Measurements from ENCODE around the gene DDOST.

Gene DDOST

DNA sequence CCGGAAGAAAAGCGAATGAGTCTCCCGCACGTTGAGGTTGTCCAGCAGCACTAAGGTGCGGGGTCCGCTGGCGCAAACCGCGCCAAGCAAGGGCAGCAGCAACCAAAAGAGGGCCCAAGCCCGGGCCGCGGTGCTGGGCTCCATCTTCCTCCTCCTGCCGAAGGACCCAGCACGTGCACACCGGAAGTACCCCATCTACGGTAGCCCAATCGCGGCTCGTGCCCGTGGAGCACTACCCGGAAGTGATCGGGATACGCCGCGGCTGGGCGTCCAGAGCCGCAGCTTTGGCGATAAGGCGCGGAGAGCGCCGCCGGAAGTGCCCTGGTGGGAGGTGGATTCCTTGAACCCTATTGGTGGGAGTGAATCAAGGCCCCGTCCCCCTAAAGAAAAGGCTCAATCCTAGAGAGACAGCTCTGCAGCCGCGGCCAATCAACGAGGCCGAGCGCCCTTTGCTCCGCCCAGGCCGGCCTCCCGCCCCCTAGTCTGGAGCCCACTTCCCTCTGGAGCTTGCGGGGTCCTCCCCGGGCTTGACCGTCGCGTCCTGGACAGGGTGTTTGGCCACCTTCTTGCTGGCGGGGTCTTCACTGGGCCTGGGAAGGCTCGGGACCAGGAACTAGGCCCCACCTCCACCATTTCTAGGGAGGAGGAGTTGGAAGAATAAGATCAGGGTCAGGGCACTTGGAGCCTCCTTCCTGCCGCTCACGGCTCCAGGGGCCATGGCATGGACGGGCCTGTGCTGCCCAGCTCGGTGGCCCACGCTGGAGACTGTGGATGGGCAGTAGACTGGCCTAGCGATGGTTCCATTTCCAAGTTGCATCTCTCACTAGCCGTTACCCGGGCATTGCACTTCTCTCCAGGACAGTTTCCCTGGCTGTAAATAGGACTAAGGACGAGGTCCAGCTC lies at the start of gene DDOST:
Gene DDOST, minus strand, starts transcription at position 163 of the 903 bp plus-strand sequence. Its CDS starts 19 bp downstream, at position 144.
- peak; percentile 94 for DNase-seq

DNA sequence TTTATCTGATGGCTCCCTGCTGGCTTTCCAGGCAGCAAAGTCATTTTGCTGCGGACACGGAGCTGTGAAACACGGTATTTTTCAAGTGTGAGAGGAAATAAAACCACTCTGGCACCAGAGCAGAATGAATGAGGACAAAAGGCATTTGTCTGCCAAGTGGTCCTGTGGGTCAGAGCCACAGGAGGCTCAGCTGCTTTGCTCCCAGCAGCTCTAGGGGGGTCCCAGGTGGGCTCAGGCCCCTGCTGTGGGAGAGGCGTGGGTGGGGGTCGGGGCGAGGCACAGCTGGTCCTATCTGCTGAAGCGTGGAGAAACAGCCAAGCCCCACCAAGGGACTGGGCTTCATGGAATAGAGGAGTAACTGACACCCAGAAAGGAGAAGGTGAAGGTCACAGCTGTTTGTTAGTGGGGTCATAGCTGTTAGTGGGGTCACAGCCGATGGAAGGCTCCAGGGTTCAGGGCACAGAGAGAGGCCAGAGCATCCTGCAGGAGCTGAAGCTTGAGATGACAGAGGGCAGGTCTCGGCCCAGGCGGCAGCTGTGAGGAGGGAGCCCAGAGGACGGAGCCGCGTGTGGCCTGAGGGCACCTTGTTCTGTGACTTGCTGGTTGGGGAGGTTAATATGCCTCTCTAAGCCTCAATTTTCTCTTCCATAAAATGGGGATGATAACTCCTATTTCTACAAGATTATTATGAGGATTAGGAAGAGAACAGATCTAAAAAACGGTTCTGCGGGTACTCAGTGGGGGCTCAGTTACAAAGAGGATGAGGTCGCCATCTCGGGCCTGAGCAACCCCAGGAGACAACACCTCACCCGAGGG lies 49.5 kb upstream of the DDOST start:
- no peak for DNase-seq

DNA sequence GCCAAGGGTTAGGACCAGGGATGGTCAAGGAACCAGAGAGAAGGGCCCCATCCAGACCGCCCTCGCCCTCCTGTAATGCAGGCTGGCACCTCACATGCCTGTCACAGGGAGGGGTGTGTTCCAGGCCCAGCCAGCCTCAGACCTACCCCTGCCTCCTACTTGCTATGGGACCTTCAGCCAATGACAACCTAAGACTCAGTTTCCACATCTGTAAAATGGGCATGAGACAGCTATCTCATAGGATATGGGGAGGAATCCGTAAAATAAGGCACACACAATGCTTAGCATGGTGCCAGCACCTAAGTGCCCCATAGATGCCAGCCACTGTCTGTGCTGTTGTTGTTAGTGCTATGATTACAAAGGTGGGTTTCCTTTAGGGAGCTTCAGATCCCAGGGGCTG lies 48.7 kb upstream of the DDOST start:
- DNase-seq, result no peak

DNA sequence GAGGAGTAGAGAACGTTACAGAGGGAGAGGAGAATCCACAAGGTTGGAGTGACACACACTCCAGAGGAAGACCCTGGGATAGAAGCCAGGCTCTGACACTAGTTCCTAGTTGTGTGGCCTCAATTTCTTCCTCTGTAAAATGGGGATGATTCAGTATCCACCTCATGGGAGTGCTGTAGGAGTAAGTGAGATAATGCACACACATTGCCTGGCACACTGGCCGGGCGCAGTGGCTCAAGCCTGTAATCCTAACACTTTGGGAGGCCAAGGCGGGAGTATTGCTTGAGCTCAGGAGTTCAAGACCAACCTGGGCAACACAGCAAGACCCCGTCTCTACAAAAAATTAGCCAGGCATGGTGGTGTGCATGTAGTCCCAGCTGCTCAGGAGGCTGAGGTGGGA lies 47.7 kb upstream of the DDOST start:
- DNase-seq, result no peak

DNA sequence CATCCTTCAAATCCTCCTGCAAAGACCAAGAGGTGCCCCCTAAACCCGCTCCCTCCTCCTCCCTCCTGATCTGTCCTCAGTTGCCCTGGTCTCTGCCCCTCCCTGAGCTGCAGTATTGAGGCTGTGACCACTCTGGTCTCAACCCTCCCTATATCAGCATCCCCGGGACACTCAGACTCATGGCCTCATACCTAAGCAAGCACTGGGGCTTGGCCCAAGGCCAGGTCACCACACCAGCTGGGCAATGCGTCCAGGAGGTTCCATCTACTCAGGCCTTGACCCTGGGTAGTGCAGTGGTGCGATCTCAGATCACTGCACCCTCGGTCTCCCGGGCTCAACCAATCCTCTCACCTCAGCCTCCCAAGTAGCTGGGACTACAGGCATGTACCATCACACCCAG lies 46.9 kb upstream of the DDOST start:
- no peak for DNase-seq

DNA sequence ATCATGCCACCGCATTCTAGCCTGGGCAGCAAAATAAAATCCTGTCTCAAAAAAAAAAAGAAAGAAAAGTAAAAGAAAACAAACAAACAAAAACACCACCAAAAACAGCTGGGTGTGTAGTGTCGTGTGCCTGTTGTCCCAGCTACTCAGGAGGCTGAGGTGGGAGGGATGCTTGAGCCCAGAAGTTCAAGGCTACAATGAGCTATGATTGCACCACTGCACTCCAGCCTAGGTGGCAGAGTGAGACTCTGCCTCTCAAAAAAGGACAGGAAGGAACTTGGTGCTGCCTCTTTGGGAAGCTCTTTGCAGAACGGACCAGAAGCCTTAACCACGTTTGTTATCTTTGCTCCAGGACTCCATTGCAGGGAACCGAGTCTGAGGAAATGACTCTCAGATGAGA lies 45.7 kb upstream of the DDOST start:
- no peak for DNase-seq

DNA sequence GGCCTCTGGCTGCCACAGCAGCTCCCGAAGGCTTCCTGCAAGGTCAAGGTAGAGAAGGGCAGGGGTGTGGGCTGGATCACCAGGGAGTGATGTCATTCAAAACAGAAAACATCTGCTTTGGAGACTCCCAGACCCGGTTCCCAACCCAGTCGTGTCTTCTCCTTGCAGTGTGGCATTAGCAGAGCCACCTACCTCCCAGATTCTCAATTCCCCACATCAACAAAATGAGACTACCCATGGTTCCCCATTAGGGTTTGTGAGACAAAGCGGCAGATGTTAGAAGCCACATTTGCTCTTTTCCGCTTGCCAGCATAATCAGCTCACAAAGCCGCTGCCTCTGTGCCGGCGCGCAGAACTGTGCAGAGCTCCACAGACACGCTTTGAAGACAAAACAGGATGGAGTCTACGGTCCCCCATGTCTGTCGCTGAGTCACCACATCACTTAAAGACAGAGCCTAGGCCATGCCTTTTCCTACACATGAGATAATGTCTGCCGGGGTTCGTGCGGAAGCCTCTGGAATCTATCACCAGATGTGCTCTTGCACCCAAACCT lies 44.1 kb upstream of the DDOST start:
- DNase-seq, result no peak

DNA sequence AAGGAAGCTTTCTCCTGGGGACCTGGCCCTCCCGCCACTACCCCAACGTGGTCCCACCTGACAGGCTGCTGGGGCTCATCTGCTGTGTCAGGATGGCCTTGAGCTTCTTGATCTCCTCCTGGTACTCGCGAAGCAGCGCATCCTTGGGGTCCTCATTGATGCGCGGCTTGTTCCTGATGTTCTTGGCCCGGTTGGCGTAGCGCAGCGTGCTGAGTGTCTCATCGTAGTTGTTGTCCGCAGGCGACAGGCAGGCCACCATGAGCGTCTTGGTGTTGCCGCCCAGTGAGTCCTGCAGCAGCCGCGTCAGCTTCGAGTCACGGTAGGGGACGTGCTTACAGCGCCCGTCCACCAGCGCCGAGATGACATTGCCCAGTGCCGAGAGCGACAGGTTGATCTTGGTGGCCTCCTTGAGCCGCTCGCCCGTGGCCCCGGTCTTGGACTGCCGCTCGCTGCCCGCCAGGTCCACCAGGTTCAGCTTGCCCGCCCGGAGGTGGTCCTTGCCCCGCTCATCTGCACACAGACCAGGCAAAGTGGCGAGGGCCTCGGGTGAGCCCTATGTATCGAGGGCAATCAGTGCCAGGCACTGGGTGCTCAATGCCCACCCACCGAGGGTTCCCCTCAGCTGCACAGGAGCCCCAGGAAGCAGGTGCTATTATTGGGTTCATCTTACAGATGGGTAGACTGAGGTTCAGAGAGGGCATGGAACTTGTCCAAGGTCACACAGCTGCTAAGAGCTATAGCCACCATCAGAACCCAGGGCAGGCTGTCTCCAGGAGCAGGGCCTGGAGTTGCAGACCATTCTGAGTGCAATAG lies 43.4 kb upstream of the DDOST start:
- no peak for DNase-seq

DNA sequence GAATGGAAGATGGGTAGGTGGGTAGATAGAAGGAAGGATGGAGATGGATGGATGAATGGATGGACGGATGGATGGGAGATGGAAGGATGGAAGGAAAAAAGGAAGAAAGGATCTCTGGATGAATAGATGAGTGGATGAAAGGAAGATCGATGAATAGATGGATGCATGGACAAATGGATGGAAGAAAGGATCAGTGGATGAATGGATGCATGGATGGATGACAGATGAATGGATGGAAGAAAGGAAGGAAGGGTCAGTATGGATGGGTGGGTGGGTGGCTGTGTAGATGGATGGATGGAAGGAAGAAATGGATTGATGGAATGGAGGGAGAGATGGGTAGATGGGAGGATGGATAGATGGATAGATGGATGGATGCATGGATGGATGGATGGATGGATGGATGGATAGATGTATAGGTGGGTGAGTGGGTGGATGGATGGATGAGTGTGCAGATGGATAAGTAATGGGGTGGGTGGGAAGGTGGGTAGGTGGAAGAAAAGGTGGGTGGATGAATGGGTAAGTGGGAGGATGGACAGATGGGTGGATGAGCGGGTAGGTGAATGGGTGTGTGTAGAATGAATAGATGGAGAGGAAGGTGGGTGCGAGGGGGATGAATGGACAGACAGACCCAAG lies 42.1 kb upstream of the DDOST start:
- no peak for DNase-seq

DNA sequence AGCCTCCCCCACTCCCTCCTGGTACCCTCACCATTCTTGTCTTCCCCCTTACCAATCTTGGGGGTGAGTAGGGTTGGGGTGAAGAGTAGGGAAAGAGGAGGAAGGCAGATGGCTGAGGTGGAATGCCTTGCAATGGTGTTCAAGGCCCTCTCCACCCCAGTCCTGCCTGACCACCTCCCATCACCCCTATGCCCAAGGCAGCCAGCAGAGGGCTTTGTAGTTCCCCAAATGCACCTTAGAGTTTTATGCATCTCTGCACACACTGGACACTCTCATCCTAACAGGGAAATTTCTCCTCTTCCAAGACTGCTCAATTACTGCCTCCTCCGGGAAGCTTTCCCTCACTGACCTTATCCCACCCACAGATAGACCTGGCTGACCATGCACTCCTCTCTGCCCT lies 41.2 kb upstream of the DDOST start:
- DNase-seq, result no peak

DNA sequence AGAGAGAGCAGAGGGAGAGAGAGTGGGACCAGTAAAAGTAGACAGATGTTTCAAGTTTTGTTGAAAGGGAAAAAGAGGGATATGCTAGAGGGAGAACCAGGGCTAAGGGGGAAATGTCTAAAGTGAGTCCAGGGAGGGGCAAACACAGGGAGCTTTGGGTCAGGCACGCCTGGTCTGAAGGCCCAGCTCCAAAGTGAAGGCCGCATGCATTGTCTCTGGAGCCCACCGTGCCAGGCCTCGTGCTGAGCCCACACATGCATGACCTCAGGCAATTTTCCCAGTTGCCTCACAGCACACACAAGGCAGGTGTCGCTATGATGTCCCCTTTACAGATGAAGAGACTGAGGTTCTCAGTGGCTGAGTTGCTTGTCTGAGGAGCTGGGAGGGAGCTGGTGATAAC lies 40.7 kb upstream of the DDOST start:
- DNase-seq, result no peak

DNA sequence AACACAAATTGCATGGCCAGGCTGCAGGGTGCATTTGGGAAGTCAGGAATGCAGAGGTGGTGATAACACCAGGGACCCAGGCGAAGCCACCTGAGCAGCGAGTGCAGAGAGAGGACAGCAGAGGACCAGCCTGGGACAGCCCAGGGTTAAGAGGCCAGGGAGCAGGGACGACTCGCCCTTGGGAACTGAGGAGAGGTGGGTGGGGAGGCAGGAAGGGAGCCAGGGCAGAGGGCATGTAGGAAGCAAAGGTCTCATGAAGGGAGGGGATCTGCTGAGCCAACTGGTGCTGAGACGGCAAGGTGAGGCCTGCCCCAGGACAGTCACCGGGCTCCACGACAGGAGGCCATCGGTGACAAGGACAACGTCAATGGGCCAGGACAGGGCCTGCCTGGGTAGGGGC lies 40.3 kb upstream of the DDOST start:
- DNase-seq, result no peak

DNA sequence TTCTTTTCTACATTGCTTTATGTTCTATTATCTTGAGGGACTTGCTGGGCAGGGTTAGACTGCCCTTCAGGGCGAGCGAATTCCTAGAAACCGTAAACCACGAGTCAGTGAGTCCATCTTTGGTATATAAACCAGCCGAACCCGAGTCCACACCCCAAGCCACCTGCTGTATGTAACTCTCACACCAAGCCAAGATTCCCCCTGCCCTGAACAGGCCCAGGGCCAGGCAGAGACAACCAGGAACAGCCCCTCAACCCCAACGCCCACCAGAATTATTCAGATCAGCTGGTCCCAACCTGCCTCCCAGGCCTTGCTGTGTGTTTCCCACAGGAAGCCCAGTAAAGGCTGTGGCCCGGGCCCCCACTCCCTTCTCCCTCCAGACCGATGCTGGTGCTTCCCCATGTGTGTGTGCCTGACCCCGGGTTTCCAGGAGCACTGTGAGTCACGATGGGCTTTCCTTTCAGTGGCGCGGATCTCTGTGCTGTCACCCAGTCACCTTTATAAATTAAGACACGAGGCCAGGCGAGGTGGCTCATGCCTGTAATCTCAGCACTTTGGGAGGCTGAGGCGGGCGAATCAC lies 39.6 kb upstream of the DDOST start:
- no peak for DNase-seq

DNA sequence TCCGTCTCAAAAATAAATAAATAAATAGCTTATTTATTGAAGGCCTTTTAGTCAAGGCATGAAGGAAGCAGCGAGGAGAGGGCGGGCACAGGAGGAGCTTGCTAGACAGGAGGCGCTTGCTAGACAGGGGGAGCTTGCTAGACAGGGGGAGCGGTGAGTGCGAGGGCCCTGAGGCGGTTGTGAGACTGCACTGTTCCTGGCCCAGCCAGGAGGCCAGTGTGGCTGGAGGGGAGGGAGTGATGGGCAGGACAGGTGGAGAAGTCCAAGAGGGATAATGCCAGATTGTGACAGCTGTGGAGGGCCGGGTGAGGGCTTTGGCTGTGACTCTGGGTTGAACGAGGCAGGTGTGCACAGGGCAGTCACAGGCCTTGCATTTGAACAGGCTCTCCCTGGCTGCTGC lies 38.4 kb upstream of the DDOST start:
- DNase-seq, result no peak

DNA sequence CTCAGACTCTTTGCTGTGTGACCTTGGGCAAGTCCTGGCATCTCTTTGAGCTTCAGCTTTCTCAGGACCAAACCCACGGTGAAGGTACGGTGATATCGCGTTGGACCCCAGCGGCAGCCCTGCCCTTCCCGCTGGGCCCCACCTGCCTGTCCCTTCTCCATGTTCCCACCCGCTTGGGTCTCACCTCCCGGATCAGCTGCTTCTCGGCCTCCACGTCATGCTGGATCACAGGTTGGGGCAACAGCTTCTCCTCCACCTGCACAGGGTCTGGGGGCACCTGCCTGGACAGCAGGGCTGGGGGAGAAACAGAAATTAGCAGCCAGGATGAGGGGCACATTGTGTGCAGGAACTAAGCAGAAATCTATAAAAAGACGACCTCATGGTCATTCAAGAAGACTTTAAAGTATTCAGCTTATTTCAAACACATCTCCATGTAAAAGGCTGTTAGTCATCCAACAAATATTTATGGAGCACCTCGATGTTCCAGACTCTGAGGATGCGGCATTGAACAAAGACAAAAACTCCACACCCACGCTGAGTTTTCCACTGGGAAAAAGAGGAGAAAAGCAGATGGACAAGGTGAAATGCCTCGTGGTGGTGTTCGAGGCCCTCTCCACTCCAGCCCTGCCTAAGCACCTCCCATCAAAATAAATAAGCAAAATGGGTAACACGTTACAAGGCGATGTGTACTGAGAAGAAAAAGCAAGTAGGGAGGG lies 37.2 kb upstream of the DDOST start:
- DNase-seq, result no peak

DNA sequence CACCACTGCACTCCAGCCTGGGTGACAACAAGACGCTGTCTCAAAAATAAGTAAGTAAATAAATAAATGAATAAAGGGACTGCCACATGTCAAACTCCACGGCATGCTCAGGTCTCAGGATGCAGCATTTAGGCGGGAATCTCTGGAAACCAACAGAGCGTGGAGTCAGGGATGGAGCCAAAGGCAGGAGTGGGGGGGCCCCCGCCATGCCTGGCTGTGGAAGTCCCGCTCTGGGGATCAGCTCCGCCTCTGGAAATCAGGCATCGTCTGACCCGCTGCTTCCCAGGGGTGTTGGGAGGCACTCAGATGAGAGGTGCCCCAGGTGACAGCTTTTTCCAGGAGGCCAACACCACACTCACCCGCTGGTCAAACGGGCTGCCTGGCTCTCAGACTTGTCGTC lies 36.4 kb upstream of the DDOST start:
- DNase-seq, result no peak

DNA sequence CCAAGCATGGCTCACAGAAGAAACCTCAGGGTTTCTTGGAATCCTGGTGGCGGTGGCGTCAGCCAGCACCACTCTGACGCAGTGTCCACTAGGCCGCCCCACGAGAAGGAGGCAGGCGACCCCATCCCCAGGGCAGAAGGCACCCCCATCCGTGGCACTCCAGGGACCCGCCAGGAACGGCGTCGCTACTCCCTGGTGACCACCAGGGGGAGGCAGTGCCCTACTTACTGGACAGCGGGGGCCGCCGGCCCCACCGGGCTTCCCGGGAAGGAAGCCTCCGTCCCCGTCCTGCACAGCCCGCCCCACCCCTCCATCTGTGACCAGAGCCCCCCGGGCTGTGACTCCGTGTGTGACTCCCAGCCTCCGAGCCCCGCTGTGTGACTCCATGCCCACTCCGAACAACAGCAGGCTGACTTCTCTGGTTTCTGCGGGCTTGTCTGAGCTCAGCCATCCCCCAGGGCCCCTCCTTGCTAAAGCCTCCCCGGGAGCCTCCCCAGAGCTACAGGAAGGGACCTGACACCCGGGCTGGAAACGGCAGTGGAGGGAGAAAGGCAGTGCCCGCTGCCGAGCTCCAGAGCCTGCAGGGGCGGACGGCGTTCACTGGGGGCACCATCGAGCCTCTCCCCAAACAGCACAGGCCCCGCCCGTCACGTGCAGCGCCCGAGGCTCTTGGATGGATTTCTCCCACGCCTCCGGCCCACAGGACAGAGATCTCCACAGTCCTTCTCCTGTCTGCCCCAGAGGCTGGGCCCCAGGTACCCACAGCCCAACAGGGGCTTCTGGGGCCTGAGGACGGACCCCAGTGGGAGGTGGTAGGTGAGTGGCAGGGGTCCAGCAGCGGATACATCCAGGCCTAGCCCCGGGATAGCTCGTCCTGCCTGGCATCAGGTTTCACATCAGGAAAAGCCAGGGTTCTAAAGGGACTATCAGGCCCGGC lies 35.5 kb upstream of the DDOST start:
- DNase-seq, result peak; percentile 83

DNA sequence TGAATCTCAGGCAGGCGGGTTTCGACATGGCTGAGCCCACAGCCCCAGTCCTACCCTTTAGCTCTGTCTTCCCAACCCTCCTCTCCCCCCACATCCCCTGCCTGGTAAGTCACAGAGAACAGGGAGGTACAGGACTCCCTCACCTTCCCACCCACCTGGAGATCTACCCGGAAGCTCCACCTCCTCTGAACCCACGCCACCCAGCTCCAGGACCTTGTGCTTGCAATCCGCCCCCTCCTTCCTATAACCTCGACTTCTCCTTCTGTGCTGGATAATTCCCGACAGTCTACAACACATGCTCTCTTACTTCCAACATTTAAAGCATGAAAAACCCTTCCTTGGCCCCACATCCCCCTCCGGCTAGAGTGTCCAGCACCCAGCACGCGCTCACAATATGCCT lies 34.3 kb upstream of the DDOST start:
- no peak for DNase-seq

DNA sequence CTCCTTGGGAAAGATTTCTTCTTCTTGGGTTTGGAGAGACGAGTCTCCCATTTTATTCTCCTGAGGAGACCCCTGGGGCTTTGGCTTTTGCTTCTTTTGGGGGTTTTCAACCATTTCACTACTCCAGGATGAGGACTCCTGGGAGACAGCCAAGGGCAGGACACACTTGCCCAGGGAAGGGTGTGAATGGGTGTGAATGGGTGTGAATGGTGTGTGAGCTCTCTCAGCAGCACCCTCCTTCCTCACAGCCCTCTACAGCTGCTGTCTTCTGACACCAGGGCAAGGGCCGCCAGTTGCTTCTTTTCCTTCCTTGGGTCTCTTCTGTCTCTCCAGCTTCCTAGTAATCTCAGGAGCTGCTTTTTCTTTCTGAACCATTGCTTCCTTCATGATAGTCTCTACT lies 32.5 kb upstream of the DDOST start:
- DNase-seq, result no peak

DNA sequence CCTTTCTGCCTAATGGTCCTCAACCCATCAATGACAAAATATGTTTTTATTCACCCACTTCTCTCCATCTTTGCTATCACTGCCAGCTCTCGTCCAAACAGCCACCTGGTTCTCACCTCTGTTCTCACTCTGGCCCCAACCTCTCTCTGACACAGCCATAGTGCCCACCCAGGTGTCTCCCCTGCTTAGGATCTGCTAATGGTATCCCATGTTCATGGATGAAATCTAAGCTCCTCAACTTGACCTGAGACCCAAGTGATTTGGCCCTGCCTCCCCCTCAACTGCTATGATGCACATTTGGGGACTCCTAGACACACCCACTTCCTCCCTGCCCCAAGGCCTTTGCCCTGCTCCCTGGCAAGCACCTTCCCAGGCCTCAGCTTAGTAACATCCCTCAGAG lies 30.7 kb upstream of the DDOST start:
- DNase-seq, result no peak
